Suppressor macrophage treated with lipopolysaccharide for 4 hours (primary cell): ENCODE results near the gene TARBP1.
A peak's percentile ranks its signal among the peaks of the same experiment; 100 is the strongest.
"Not testable (repeated sequence)": the region's sequence is repeated elsewhere in the genome, so short reads cannot be mapped to it uniquely, and the experiment has no call there.

Experiments
- DNase-seq: peaks from one replicate; pipeline ENCODE4 v3.0.0-alpha.2; 2020

TARBP1 gene

GRCh38 chr1:234478481-234479309, at the start of gene TARBP1:
Gene TARBP1 (minus strand): TSS chr1:234479179. CDS start chr1:234479103, 76 bp downstream.
- DNase-seq: peak; percentile 84

GRCh38 chr1:234528074-234528865, 49.3 kb upstream of the TARBP1 start:
- DNase-seq: peak; percentile 80

DNA sequence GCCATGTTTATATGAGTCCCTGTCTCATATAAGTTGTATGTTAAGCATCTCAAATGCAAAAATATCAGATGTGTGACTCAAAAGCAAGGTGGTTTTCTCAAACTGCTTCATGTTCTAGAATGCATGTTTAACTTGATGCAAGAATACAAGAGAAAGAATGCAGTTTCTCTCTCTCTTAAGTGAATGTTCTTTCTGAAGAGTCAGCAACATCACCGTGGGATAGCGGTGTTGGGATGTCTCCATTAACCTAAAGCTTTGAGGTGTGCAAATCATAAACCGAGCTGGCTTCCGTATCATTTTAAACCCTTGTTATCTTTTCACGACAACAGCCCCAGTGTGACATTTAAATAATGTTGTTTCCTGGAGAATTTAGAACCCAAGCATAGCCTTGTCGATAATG, 48.4 kb upstream of the TARBP1 start:
- DNase-seq: no peak

DNA sequence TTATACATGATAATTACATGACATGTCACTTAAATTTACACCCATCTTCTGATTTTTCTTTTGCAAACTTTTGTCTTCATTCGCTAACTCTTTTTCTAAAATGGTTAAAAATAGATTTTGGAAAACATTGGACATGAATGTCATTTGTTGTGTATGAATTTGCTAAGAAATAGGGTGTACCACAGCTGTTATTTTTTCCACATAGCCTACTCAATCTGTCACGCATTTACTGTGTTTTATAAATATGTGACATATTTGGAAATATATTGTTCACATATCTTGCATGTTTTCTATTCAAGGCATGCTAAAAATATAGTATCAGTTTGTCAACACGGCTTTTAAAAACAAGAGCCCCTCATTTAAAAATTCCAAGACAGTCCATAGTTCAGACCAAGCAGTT, 47.9 kb upstream of the TARBP1 start:
- no peak for DNase-seq

DNA sequence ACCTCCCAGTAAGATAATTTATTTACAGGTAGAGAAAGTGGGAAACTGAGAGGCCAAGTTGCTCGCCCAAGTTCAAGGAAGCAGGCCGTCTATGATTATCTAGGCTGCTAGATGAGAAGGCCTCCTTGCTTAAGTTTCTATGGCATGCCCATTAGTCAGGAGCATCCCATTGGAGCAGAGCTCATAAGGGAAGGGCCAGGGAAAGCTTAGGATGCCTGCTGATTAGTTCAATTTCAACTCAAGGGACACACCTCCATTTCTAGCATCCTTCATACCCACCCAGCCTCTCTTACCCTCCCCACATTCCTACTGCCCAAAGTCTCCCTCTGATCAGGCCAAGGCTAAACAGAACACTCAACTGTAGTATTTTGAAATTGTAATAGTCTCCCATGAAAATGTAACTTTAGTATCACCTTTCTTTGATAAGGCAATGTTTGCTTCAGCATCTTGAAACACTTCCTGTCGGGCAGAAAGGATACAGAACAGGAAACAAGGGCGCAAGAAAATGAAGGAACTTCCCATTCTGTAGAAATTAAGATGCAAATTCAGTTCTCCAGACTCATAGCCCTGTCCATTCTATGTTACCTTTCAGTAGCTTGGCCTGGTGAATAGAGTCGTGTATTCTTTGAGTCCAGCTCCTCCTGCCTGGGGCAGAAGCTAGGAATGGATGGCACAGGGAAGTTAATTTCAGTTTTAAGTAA, 46.3 kb upstream of the TARBP1 start:
- DNase-seq: no peak

GRCh38 chr1:234521836-234522235, 42.9 kb upstream of the TARBP1 start:
- DNase-seq: no peak

- no peak for DNase-seq
Measured at GRCh38 chr1:234520908-234521817, 42.2 kb upstream of the TARBP1 start.

GRCh38 chr1:234519506-234519905, 40.5 kb upstream of the TARBP1 start:
- DNase-seq: no peak

DNA sequence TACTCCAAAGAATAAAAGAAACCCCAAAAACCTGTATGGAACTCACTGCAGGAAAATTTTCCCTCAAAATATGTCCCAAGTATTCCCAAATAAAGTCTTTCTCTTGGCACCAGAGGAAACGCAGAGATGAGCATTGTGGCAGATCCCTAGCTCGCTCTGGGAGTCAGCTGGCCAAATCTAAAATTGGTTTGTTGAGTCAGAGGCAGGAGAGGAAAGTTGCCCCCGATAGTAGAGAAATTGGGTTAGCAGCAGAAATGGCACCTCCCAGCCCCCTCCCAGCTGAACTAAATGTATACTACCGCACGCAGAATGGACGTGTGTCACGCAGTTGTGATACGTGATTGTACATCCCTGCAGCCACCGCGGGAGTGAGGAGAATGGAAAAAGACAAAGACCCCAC, 39.9 kb upstream of the TARBP1 start:
- no peak for DNase-seq

- not testable (repeated sequence) for DNase-seq
Measured at GRCh38 chr1:234518086-234518485, 39.1 kb upstream of the TARBP1 start.

DNA sequence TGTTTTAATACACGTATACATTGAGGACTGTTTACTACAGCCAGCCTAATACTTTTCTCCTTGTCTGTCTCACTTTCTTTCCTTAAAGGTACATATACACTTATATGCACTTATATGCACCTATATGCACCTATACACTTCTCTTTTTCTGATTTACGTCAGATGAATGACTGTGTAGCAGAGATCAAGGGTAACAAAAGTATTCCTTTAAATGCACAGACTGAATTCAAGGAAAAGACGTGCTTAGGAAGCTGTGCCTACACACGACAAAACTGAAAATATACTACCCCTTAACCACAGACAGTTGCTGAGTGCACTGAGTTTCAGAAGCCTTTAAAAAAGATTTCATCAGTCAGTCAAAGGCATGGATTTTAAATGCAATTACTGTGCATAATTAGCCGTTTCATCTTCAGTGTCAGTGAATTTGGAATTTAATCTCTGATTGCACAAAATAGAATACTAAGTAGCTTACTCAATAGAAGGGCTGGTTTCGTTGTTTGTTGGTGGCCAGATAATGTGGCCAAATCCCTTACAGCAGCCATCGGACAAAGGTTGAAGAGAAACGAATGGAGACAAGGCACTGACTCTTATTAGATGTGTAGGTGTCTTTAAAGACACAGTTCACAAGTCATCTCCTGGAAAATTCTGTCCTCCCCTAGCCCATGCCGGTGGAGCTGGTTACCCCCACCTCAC, 38.3 kb upstream of the TARBP1 start:
- DNase-seq: peak; percentile 57

GRCh38 chr1:234515821-234516241, 36.9 kb upstream of the TARBP1 start:
- peak; percentile 51 for DNase-seq

DNA sequence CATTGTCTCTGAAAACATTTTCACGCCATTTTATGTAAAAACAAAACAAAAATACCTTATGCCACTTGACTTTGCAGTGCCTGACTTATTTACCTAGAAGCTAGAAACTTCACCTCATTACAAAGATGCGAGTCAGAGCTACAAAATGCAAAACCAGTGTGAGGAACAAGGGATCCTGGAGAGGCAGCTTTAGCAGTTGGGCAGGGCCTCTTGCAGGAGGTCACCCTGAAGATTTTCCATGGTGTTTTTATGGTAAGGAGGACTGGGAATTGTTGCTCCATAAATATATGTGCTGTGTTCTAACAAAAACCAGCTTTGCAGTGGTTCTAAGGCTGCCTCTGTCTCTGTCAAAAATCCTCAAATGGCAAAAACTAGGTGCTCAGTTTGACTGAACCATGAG, 36.4 kb upstream of the TARBP1 start:
- DNase-seq: no peak

GRCh38 chr1:234512451-234512861, 33.5 kb upstream of the TARBP1 start:
- peak; percentile 87 for DNase-seq

DNA sequence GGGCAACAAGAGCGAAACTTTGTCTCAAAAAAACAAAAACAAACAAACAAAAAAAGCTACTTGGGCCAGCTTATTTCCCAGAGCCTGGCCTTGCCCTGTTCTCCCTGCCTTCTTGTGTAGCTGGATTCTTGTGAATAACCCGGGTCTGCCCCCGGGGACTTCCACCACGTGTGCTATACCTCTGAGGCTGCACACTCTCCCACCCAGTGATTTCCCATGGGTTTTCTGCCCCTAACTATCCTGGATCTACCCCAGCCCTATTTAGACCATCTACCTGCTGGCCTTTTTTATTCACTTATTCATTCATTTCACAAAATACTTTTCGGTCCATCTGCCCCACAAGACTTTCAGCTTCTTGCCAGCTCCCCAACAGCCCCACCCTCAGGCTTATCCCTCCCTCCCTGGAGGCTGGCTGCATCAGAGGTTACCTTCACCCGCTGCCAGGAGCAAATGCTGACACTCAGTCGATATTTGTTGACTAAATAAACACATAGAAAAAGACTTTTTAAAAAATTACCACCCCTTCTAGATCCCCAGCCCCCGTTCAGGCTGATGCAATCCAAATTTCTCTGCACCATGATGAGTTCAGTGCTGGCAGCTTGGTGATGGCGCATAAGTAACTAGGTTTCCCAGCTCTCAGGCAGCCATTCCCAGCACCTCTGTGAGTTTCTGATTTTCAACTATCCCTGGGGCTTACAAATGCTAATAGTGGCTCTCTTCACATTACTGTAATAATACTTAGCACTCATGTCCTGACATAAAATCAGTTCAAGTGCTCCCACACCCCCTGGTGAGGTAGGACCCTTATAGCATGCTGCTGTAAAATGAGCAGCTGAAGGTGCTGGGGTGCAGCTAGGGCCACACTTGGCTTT, 30.7 kb upstream of the TARBP1 start:
- DNase-seq: no peak

GRCh38 chr1:234507626-234508387, 28.8 kb upstream of the TARBP1 start:
- DNase-seq: no peak

DNA sequence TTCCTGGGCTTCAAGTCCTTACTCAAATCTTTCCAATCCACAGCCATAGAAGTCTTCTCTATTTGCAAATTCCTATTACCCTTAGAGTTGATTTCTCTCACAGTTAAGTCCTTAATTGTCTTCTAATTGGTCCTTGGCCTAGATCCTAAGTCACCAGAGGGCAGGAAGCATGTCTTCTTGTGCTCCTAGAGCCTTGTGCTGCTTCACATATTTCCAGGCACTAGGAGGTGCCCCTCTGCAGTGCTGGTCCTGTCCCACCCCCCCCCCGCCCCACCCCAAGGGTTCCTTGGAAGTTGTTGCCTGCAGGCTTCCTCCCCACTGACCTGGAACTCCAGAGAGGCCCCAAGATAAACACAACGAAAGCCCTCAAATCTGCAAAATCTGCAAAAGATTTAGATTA, 28.1 kb upstream of the TARBP1 start:
- DNase-seq: no peak

- no peak for DNase-seq
Measured at GRCh38 chr1:234505769-234506102, 26.8 kb upstream of the TARBP1 start.

GRCh38 chr1:234504969-234505768, 26.2 kb upstream of the TARBP1 start:
- no peak for DNase-seq
